GM20431 (cell line): ENCODE data around the gene PTH2.
"Not testable (repeated sequence)": the region's sequence is repeated elsewhere in the genome, so short reads cannot be mapped to it uniquely, and the experiment has no call there.

Experiments used
- in situ Hi-C: fragments of 300-500 bp; cut with MseI, MboI; formaldehyde crosslinking; loops from one replicate; pipeline ENCODE4 v1.15.0; 2020; ENCODE audit warnings: low sequenced_read_pairs; ENCODE audit not compliant: unreplicated experiment

Gene PTH2

DNA sequence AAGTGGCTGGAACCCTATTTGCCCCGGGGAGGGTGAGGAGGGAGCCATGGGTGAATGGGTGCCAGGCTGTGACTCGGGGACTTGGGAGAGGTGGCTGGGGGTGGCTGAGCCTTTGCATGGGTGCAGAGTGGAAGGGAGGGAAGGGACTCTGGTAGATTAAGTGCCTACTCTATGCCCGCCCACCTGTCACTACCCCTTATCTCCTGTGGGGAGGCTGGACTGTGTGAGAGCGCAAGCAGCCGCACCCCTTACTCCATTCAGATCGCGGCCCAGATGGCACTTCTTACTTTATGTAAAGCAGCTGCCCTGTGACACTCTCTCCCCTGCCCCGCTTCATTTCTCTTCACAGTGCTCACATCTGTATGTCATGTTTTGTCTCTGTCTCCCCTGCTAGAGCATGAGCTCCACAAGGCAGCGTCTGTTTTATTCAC, 32.3 kb downstream of the PTH2 start:
- in situ Hi-C loops = no loop called here

GRCh38 chr19:49390131-49390928, 32.9 kb downstream of the PTH2 start:
- in situ Hi-C loops = no loop called here

DNA sequence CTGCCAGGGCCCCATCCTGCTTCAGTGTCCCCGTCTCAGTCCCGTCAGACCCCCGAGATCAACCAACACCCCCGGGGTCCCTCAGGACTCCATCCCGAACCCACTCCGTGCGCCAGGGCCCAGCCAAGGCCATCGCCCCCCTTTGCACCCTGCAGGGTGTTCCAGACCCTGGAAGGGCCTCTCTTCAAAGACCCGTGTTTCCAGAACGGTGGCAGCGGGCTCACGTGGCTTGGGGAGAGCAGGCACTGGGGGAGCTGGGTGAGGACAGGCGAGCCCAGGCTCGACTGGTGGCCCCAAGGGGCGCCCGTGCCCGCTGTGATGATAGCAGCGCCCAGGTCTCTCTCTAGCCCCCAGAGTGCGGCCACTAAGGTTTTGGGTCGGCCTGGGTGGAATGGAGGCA, 33.8 kb downstream of the PTH2 start:
- in situ Hi-C loops = no loop called here

DNA sequence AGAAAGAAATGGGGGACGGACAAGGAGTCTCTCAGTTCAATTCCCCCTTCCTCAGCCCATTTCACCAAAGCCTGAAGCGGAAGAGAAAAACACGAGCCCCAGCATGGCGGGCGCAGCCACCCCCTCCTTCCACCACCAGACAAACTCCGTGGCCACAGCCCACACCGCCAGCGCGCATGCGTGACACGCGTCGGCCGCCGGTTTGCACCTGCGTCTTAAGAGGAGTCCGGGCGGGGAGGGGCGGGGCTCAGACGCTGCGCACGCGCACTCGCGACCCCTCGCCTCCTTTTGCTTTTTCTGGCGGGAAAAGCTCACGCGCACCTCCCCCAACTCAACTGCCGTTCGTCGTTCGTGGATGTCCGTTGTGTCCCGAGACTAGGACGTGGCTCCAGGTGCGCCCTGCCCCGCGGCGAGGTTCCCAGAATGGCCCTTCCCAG, 35.3 kb downstream of the PTH2 start, which contains the start of gene KASH5:
Gene KASH5, plus strand, starts transcription at position 314 of the 437 bp plus-strand sequence. CDS start 2,635 bp downstream, outside the sequence.
- in situ Hi-C loops = no loop called here

DNA sequence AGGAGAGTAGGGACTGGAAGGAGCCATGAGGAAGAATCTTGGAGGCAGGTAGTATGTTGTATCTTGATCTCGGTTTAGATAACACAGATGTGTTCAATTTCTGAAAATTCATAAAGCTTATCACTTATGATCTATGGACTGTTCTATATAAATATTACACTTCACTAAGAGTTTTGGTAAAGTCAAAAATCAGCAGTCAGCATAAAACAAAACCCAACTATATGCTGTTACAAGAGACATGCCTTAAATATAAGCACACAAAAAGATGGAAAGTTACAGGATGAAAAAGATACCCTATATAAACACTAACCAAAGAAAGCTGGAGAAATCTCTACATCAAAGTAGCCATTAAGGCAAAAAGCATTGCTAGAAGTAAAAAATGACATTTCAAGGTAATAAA, 39.6 kb downstream of the PTH2 start:
- in situ Hi-C loops = no loop called here

- in situ Hi-C loops = no loop called here
These were observed 40.6 kb downstream of the PTH2 start for GRCh38 chr19:49382639-49383038.

GRCh38 chr19:49380391-49380790, 42.9 kb downstream of the PTH2 start:
- in situ Hi-C loops = no loop called here

- in situ Hi-C loops = no loop called here
These were observed 44.7 kb downstream of the PTH2 start for GRCh38 chr19:49378512-49378911.

GRCh38 chr19:49374665-49375434, 48.4 kb downstream of the PTH2 start:
- in situ Hi-C loops = no loop called here

- in situ Hi-C loops = not testable (repeated sequence)
These were observed 50.1 kb downstream of the PTH2 start for GRCh38 chr19:49373174-49373573.
